Measurements from ENCODE around the gene INPP4A.

The INPP4A gene

DNA sequence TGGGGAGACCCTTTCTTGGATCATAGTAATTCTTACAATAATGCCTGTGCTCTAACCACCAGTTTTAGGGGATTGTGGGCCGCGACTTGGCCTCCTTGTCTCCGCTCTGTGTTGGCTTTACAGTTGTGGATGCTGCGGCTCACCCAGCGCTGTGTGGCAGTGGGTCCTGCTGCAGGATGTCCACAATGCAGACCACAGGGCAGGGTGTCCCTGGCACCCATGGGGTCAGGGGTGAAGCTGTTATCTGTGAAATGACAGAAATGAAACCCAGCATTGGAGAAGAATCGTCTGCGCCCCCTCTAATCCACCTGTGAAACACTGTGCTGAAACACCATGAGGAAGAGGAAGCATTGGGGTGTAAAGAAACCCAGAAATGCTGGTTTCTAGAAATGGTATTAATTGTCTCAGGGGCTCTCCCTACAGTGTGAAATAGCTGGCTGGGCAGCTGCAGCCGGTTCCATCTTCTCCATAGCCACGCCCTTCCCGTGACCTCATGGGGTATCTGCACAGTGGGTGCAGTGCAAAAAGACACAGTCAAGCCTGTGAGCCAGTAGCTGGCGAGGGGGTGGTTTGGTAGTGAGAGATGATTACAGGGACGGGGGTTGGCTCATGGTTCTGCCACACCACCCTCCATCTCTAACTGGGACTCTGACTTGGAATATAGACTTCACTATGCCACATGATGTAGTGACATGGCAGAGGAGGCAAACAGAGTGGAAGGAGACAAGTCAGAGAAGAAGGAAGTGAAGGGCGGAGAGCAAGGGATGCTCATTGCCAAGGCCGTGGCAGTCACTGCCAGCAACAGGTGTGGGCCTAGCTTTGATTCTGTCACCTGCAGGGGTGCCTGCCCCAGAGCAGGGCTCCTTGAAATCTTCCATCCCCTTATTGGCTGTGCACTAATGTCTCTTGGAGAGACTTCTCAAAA is 16.2 kb downstream of the INPP4A start:
- no peak for DNase-seq (ENCODE audit: low spot score)

DNA sequence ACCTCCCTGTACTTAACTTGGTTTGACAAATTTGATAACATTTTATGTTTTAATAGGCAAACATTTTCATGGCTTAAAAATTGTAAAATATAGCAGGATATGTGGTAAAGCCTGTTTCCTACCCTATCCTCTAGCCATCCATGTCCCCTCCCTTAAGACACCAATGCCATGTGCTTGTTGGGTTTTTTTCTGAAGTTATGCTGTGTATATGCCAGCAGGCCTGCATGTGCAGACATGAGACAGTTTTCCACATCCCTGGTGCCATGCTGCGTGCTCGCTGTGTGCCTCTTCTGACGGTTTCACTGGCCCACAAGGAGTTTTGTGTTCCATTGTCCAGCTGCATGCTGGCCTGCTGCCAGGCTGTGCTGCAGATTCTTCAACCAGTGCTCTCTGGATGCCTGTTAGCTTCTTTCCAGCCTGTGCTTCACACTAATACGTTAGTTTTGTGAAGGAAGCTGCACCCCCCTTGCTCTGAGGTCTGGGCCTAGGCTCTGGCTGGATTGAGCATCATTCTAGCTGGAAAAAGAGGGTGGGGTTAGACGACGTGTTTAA is 16.9 kb downstream of the INPP4A start:
- DNase-seq (ENCODE audit: low spot score), result no peak

DNA sequence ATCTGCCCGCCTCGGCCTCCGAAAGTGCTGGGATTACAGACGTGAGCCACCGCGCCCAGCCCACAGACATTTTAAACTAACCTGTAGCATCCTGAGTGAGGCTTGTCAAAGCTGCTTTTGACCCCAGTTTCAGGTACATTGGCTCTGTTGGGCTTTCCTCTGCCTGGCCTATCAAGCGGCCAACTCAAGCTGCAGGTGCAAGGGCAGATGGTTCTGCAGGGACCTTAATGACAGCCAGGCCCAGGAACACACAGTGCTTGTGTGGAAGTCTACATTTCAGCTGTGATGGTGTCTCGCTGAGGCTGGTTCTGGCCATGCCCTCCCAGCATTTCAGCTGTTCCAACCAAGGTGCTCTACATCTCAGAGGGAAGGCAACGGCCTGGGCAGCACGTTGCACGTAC is 18.4 kb downstream of the INPP4A start:
- no peak for DNase-seq (ENCODE audit: low spot score)

DNA sequence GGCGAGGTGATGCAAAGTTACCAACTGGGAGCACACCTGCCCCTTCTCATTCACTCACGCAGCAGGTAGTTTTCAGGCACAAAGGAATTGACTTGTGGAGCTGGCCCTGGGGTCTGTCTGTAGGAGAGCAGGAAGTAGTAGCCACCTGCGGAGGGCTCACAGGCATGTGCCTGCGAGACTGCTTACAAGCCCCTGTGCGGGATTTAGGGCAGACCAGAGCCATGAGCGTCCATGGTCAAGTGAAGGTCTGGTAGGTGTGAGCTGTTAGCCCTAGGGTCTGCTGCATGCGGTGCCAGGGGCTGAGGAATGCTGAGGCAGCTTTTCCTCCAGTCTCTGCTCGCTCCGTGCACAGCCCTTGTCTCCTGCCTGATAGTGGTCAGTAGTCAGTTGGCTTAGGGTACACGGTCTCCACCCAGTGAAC is 18.9 kb downstream of the INPP4A start:
- DNase-seq (ENCODE audit: low spot score), result no peak

DNA sequence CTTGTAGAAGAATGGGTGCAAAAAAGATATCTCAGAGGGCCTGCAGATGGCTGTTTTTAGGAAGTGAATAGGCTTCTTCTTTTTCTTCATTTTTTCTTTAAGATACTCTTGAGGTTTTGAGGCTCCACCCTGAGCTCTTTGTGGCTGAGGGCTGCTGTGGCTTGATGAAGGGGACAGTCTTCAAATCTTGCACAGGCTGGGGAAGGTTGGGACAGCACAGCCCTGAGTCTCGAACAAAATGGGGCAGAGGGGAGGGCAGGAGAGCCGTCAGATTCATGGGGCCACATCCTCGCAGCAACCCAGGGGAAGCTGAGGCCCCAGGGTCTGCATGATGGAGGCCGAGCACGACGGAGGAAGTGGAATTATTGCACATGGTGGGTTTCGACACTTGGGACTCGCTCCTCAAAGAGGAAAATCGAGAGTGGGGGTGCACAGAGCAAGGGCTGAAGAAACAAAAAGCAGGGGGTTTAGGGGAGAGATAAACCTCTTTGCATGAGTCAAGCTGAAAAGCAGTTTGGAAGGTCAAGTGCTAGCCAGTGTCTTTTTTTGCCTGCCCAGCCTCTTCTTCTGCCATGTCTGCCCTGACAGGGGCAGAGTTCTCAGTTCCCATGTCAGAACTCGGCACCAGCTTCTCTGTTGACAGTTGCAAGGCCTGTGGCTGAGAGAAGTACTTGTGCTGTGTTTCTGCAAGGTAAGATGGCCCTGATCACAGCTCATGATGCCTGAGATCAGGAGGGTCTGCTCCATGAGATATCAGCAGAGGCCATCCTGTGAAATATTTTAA is 19.5 kb downstream of the INPP4A start:
- DNase-seq (ENCODE audit: low spot score), result no peak

DNA sequence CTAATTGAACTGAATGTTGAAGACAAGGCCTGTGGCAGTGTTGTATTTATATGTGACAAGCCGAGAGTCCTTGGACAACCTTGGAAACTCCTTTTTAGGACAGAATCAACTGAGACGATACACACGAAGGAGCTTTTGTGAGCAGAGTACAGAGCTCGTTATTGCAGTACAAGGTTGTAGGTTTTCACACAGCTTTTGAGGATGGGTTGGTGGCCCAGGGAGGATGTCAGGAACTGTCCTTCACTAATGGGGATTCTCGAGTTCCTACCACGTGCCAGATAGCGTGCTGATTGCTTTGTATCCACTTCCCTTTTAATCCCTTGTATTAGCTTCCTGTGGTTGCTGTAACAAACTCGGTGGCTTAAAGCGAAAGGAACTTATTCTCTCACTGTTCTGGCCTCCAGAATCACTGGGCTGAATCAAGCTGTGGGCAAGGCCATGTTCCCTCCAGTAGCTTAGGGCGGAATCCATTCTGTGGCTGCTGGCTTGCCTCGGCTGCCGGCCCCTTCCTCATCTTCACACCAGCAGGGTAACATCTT is 20.2 kb downstream of the INPP4A start:
- DNase-seq (ENCODE audit: low spot score), result no peak

DNA sequence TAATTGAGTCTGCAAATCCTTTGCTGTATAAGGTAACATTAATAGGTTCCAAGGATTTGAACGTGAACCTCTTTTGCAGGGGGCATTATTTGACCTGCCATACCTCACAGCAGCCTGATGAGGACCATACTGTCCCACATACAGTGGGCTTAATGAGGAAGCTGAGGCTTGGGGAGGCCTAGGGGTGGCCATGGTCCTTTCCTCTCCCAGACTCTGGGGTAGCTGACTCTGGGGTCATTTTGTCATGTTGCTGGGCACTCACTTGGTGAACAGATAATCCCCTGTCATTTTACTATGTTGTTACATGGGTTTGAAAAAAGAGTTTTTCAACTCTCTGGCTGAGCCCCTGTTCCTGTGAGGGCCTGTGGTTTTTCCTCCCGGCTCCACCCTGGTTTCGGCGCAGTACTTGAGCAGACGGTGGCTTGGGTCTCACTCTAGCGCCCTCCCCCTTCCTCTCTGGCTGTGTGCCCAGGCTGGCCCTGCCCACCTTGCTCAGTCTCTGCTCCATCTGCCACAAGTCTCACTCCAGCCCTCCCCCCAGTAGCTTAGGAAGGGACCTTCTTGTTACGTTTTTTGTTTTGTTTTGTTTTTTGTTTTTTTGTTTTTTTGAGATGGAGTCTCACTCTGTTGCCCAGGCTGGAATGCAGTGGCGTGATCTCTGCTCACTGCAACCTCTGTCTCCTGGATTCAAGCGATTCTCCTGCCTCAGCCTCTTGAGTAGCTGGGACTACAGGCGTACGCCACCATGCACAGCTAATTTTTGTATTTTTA is 21.0 kb downstream of the INPP4A start:
- no peak for DNase-seq (ENCODE audit: low spot score)

DNA sequence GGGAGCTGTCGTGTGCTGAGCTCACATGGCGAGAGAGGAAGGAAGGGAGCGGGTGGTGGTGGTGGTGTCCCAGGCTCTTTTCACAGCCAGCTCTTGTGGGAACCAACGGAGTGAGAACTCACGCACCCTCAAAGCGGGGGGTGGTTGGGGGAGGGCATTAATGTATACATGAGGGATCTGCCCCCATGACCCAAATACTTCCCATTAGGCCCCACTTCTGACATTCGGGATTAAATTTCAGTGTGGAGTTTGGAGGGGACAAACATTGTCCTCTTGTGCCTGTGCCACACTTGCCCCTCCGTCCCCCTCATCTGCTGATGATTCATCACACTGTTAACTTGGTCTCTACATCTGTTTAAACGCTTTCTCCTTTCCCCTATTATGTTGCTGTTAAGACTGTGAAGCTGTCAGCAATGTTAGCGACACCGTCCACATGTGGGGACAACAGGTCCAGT is 22.5 kb downstream of the INPP4A start:
- DNase-seq (ENCODE audit: low spot score), result no peak

DNA sequence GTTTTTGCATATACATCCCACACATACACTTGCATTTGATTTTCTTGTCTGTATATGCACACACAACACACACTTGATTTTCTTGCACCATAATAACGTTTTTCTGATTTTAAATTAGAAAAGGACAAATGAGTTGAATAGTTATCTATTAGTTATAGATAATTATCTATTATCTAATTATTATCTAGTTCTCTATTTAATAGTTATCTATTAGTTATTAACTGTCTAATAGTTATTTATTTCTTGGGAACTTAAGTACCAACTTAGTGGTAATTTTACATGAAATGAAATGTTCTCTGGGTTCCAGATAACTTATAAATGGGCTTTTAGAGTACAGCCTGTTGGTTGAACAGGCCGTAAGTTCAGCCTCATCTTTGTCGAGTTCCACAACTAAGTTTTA is 23.0 kb downstream of the INPP4A start:
- DNase-seq (ENCODE audit: low spot score), result no peak

DNA sequence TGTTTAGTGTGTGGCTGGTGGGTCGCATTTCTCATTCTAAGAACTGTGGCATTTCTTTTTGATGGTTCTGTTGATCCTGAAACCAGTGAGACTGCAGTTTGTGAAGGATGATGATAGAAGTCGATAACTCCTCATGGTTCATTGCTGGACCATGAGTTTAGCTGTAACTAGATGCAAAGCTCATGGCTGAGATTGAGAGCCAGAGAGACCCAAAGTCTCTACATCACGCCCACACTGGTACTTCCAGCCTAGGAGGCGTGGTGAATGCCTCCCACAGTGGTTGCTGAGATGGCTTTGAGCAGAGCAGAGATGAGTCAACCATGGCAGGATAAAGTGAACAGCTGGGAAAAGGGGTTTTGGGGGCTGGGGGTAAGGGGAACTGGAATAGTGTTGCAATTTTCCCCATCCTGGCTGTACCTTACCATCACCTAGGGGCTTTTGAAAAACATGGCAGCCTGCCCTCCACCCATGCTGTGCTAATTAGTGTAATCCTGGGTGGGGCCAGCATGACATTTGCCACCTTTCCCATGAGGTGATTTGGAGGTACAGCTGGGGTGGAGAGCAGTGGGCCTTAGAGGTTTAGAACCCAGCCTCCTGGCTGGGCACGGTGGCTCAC is 24.1 kb downstream of the INPP4A start:
- no peak for DNase-seq (ENCODE audit: low spot score)

DNA sequence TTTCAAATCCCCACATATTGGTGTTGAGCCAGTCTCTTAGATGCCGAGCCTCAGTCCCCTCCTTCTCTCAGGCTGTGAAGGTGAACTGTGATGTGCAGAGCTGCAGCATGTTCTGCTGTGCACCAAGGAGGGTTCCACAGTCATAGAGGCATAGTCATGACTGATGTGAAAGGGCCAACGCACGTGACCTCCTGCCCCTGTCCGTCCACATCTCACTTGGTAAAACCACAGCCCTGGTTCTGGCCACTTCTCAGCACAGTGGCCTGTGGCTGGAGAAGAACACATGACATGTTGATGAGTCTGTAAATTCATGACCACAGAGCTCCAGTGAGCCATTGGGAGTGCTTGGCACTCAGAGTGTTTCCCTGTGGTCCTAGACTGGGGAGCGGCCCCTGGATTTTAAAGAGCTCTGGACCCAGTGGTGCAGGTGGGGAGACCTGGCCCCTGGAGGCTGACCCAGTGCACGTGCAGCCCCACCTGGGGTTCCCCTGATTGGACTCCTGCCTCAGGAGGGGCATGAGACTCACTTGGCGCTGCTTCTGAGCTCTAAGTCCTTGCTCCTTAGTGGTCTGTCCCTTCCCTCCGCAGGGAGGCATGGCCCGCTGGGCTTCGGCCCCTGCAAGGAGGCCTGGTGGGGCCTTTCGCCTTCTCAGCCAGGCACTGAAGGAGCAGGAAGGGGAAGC is 25.3 kb downstream of the INPP4A start:
- DNase-seq (ENCODE audit: low spot score), result no peak

DNA sequence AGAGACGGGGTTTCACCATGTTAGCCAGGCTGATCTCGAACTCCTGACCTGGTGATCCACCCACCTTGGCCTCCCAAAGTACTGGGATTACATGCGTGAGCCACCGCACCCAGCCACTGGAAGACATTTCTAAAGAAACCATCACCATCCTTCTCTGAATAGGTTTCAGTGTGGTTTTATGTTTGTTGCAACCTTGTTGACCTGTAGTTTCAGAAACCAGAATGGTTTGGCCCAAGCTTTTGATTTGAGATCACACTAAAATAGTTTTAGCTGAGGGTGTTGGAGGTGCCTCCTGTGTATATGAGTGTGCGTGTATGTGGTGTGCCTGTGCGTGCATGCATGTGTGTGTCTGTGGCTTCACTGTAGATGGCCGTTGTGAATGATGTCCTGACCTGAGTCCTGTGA is 26.2 kb downstream of the INPP4A start:
- DNase-seq (ENCODE audit: low spot score), result no peak

DNA sequence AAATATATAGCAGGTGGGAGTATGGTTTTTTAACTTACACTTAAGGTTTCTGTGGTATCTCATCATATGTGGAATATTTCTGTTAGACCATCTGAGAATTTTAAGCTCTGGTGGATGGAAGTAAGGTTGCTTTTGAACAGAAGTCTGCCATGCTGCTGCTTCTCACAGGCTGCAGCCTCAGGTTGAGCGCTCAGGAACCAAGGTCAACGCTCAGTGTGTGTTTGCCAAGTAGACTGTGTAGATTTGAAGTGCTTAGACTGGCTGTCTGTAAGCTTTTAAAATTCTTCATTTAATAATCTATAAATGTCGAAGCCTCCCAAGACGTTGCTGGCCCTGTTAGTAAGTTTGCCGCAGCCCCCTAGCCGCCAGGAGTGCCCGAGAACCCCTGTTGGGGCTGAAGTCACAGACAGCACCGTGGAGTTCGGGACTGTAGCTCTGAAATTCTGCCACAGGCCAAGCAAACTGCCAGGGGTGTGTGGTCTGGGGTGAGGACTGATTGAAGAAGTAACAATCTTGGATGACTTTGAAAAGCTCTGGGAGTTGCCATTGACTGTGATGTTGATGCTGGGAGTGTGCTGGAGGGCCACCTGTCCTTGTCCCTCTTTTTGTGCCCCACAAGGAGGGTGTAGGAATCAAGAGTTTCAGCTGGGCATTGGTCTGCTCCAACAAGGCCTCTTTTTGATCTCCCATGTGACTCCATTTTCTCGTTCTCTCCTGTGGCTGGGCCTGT is 26.9 kb downstream of the INPP4A start:
- DNase-seq (ENCODE audit: low spot score), result no peak

DNA sequence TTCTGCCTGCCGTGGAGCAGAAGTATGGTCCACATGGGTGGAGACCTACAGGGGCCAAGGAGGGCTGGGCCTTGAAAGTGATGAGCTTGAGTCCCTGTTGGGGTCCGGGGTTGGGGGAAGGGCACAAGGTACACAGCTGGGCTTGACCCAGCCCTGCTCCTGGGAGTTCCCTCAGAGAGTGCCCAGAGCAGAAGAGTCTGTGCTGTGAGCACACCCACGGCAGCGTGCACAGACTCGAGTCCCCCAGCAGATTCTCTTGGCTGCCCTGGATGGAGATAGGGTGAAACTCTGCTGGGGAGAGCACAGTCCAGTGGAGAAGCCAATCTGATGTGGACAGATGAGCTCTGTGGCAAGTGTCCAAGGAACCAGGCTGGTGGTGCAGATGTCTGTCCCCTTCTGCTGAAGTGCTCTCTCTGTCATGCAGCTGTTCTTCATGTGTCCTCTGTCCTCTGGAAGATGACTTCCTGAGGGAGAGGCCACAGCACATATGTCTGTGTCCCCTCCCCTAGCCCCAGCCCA is 27.5 kb downstream of the INPP4A start:
- DNase-seq (ENCODE audit: low spot score), result no peak

DNA sequence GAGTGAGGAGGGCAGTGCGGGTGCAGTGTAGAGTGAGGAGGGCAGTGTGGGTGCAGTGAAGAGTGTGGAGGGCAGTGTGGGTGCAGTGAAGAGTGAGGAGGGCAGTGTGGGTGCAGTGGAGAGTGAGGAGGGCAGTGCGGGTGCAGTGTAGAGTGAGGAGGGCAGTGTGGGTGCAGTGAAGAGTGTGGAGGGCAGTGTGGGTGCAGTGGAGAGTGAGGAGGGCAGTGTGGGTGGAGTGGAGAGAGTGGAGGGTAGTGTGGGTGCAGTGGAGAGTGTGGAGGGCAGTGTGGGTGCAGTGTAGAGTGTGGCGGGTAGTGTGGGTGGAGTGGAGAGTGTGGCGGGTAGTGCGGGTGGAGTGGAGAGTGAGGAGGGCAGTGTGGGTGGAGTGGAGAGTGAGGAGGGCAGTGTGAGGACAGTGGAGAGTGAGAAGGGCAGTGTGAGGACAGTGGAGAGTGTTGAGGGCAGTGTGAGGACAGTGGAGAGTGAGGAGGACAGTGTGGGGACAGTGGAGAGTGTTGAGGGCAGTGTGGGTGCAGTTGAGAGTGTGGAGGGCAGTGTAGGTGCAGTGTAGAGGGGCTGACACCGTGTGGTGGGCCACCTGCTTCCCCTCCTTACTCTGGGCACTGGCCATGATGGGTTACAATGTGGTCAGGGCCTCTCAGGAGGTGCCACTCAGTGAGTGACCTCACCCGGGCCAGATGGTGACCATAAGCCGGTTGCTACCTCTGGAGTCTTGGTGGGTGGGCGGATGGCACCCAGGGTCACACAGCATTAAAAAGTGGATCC is 28.5 kb downstream of the INPP4A start:
- no peak for DNase-seq (ENCODE audit: low spot score)

DNA sequence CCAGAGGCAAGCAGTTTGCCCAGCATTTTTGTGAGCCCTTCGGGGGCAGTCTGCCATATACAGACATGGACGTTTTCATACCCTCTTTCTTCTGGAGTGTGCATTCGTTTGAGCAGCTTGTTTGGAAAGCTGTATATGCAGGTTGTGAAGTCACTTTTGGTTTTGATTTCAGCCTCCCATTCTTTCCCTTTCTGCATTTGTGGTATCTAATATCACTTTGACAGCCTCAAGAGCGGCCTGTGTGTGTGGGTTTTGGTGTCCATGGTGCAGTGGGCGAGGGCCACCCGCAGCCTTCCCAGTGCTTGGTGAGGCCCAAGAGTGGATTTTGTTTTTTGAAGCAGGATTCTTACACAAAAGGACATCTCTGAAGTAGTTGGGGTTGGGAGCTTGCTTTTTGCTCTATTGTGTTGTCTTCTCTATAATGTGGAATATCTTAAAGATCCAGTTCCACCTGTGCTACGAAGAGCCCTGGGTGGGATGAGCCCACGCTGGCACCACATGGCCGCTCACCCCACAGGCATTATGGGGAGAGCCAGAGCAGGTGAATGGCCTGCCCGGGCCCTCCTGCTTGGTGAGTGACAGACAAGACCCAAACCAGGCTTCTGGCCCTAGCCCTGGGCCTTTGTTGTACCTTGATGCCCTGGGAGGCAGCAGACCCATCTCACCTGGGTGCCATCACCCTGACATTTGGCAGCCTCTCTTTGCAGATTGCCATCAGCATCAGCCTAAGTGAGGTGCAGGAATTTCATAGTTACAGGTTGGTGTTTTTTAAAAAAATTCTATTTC is 29.5 kb downstream of the INPP4A start:
- no peak for DNase-seq (ENCODE audit: low spot score)

DNA sequence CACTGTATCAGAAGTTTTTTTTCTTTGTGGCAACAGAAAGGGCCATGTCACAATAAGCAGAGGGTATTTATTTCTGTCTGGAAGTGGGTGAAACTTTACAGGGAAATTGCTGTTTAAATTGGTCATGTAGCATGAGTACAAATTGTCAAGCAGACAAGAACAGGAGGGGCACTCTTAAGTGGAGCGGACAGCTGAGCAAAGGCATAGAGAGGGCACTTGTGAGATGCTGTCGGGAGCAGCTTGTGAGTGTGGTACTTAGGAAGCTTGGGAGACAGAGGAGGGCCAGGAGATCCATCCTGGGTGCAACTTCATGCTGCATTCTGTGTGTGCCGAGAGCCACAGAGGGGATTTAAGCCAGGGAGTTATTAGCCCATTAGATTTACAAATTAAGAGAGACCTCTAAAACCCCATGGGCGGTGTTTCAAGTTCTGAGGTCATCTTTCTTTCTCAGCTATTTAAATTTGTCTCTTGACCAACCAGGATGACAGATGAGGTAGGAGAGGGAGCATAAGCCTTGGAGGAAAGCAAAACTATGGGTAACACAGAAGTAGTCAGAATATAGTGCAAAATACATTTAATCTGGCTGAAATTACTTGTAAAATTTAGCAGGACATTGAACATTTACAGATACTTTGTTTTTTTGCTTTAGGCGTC is 30.4 kb downstream of the INPP4A start:
- DNase-seq (ENCODE audit: low spot score), result no peak

All from HuH-7.5 (cell line).